Caco-2 (cell line): ENCODE measurements around the gene PROZ. TPM values are rescaled to one million over a fixed set of nuclear protein-coding genes. Genes with fewer than 3 reads are reported as not detected.
A peak's percentile ranks its signal among the peaks of the same experiment; 100 is the strongest.

Experiments
- BruUV-seq: library from RNA; stranded (reverse); fragments of 400-500 nt; replicated peaks from 2 replicates; lab custom pipeline; 2021; lab: Mats Ljungman, UMichigan
- CTCF ChIA-PET: fragments of 300-600 bp; sonication (Branson Sonifier 250); formaldehyde crosslinking; loops from one replicate; lab custom pipeline; 2022; ENCODE audit warnings: antibody characterized with exemption; lab: Charles Lee
- POLR2A ChIA-PET: fragments of 300-600 bp; sonication (Branson Sonifier 250); formaldehyde crosslinking; loops from one replicate; lab custom pipeline; 2022; ENCODE audit warnings: antibody characterized with exemption; lab: Charles Lee
- DNase-seq, 2 experiments: peaks; one replicate each; pipeline versions ENCODE4 v3.0.0 to v3.0.0-alpha.2; 2020 to 2022
- H3K27me3 ChIP-seq: replicated peaks from 2 replicates; pipeline ENCODE4 v1.6.0; 2011; ENCODE audit warnings: low read length; ENCODE audit not compliant: control insufficient read depth, insufficient read depth
- H3K36me3 ChIP-seq: 2 replicates; pipeline ENCODE4 v1.5.1; 2011; ENCODE audit warnings: low read length; ENCODE audit not compliant: control insufficient read depth, insufficient read depth
- H3K4me1 ChIP-seq: fragments of 250-450 bp; sonication (Bioruptor Pico); 2 replicates; pipeline ENCODE4 v1.5.1; 2020; ENCODE audit warnings: mild to moderate bottlenecking
- H3K4me3 ChIP-seq: 2 replicates; pipeline ENCODE4 v1.5.1; 2011; ENCODE audit warnings: low read depth, mild to moderate bottlenecking, control low read depth, low read length
- H3K9me3 ChIP-seq: fragments of 250-450 bp; sonication (Bioruptor Pico); 2 replicates; pipeline ENCODE4 v1.5.1; 2020; ENCODE audit warnings: mild to moderate bottlenecking, moderate library complexity
- H3K27ac Mint-ChIP-seq: one replicate; pipeline ENCODE4 v1.8.0; 2022; ENCODE audit warnings: mixed read lengths; ENCODE audit not compliant: unreplicated experiment
- H3K27me3 Mint-ChIP-seq: one replicate; pipeline ENCODE4 v1.8.0; 2022; ENCODE audit warnings: mixed read lengths; ENCODE audit not compliant: insufficient read depth, unreplicated experiment
- H3K36me3 Mint-ChIP-seq: one replicate; pipeline ENCODE4 v1.8.0; 2022; ENCODE audit warnings: mild to moderate bottlenecking, mixed read lengths; ENCODE audit not compliant: insufficient read depth, unreplicated experiment
- H3K4me1 Mint-ChIP-seq: one replicate; pipeline ENCODE4 v1.8.0; 2022; ENCODE audit warnings: low read depth, mixed read lengths; ENCODE audit not compliant: unreplicated experiment
- H3K4me3 Mint-ChIP-seq: one replicate; pipeline ENCODE4 v1.8.0; 2022; ENCODE audit warnings: mild to moderate bottlenecking, moderate library complexity, mixed read lengths; ENCODE audit not compliant: unreplicated experiment
- H3K9me3 Mint-ChIP-seq: one replicate; pipeline ENCODE4 v1.8.0; 2022; ENCODE audit warnings: mixed read lengths; ENCODE audit not compliant: unreplicated experiment
- CTCF ChIP-seq, 2 experiments: fragments of 200-600 bp in 1 of 2; IDR thresholded peaks; 1 replicate in 1 of 2; 2 replicates in 1 of 2; pipeline versions ENCODE4 v1.5.1 to v1.8.0; 2011 to 2022; ENCODE audit warnings: antibody characterized with exemption in 1 of 2, control low read depth in 1 of 2, inconsistent platforms in 1 of 2, low read depth in 1 of 2, low read length in 1 of 2, mild to moderate bottlenecking in 1 of 2, moderate library complexity in 1 of 2; ENCODE audit not compliant: insufficient read depth in 1 of 2, severe bottlenecking in 1 of 2, unreplicated experiment in 1 of 2
- intact Hi-C: fragments of 100-400 bp; cut with micrococcal nuclease; formaldehyde crosslinking; loops from one replicate; pipeline ENCODE4 v1.10.0; 2022; ENCODE audit not compliant: unreplicated experiment
- total RNA-seq: library from RNA; stranded (reverse); gene quantifications from 2 replicates; pipeline ENCODE4 v1.2.3, GENCODE V29; 2022

Gene PROZ
- total RNA-seq, 1 experiment from 2014 or later, result not detected

GRCh38 chr13:113204378-113204734 lies 45.9 kb downstream of the PROZ start:
- H3K4me1 Mint-ChIP-seq, result peaks cover 26% of the 10 kb centered on the region
- Histone ChIP-seq H3K4me1 (peaks cover 4% of the 10 kb centered on the region; the same call in 1 of the 2 replicates), H3K36me3 (0 out of 2 replicates have a peak, but pooled peaks cover 3% of the 10 kb centered on the region), H3K9me3 (no peaks in the 10 kb centered on the region), H3K4me3 (no peak overlapping the region), H3K27me3 (no peaks in the 10 kb centered on the region)
- H3K4me3 Mint-ChIP-seq, result no peak overlapping the region
- POLR2A ChIA-PET, result no interaction called here
- no peaks in the 10 kb centered on the region for H3K9me3 Mint-ChIP-seq
- CTCF ChIA-PET, result no interaction called here
- H3K36me3 Mint-ChIP-seq, result peaks cover 57% of the 10 kb centered on the region
- no peak for DNase-seq
- no peaks in the 10 kb centered on the region for H3K27me3 Mint-ChIP-seq
- H3K27ac Mint-ChIP-seq, result no peak overlapping the region
- TF ChIP-seq CTCF (IDR thresholded peaks at IDR 0.05; ENCODE audit: insufficient read depth in 1 of 2, low read depth in 1 of 2, low read length in 1 of 2, severe bottlenecking in 1 of 2, unreplicated experiment in 1 of 2), result no peak
- intact Hi-C loops, result loop anchor here (10.0 kb wide), 2 partner anchors 170 to 260 kb away; no protein-coding TSS in a partner anchor
- no TSS peak for BruUV-seq

GRCh38 chr13:113205428-113205931 lies 47.0 kb downstream of the PROZ start:
- no peaks in the 10 kb centered on the region for H3K9me3 Mint-ChIP-seq
- BruUV-seq, result no TSS peak
- H3K4me1 Mint-ChIP-seq, result peaks cover 26% of the 10 kb centered on the region
- no peak for TF ChIP-seq CTCF (IDR thresholded peaks at IDR 0.05; ENCODE audit: insufficient read depth in 1 of 2, low read depth in 1 of 2, low read length in 1 of 2, severe bottlenecking in 1 of 2, unreplicated experiment in 1 of 2)
- no peak overlapping the region for H3K4me3 Mint-ChIP-seq
- Histone ChIP-seq H3K4me3 (no peak overlapping the region), H3K36me3 (0 out of 2 replicates have a peak, but pooled peaks cover 3% of the 10 kb centered on the region), H3K27me3 (no peaks in the 10 kb centered on the region), H3K9me3 (no peaks in the 10 kb centered on the region), H3K4me1 (peaks cover 4% of the 10 kb centered on the region; the same call in 1 of the 2 replicates)
- POLR2A ChIA-PET, result no interaction called here
- CTCF ChIA-PET, result no interaction called here
- H3K27ac Mint-ChIP-seq, result peak overlapping the region; percentile 51
- no peak for DNase-seq
- intact Hi-C loops, result loop anchor here (10.0 kb wide), 2 partner anchors 171 to 261 kb away; no protein-coding TSS in a partner anchor
- no peaks in the 10 kb centered on the region for H3K27me3 Mint-ChIP-seq
- peaks cover 54% of the 10 kb centered on the region for H3K36me3 Mint-ChIP-seq

GRCh38 chr13:113207460-113207859 lies 49.0 kb downstream of the PROZ start:
- H3K4me3 ChIP-seq, result peak overlapping the region; percentile 89
- H3K27me3 Mint-ChIP-seq, result no peaks in the 10 kb centered on the region
- ChIA-PET CTCF (no interaction called here), POLR2A (no interaction called here)
- peak overlapping the region; percentile 76 for H3K4me3 Mint-ChIP-seq
- no peaks in the 10 kb centered on the region for H3K9me3 Mint-ChIP-seq
- TF ChIP-seq CTCF (IDR thresholded peaks at IDR 0.05; ENCODE audit: insufficient read depth in 1 of 2, low read depth in 1 of 2, low read length in 1 of 2, severe bottlenecking in 1 of 2, unreplicated experiment in 1 of 2), result no peak
- peaks cover 28% of the 10 kb centered on the region for H3K4me1 Mint-ChIP-seq
- intact Hi-C loops, result loop anchor here (10.0 kb wide), 2 partner anchors 173 to 263 kb away; no protein-coding TSS in a partner anchor
- no peak for DNase-seq
- peak overlapping the region; percentile 37 for H3K27ac Mint-ChIP-seq
- no peaks in the 10 kb centered on the region for H3K27me3 ChIP-seq
- BruUV-seq, result no TSS peak
- peaks cover 5% of the 10 kb centered on the region; the same call in 1 of the 2 replicates for H3K36me3 ChIP-seq
- H3K4me1 ChIP-seq, result peaks cover 4% of the 10 kb centered on the region; the same call in 1 of the 2 replicates
- H3K9me3 ChIP-seq, result no peaks in the 10 kb centered on the region
- peaks cover 48% of the 10 kb centered on the region for H3K36me3 Mint-ChIP-seq
